Stimulated activated CD4-positive, alpha-beta T cell treated with anti-CD3 and anti-CD28 coated beads, Interleukin-1b, Interleukin-23, amount 100 ng/mL, for 4 hours (primary cell): ENCODE data around the gene CPEB3.

Experiments
- DNase-seq, 2 donors: peaks; one replicate each; pipeline ENCODE4 v3.0.0-alpha.2; 2020; ENCODE audit warnings: low read depth in 2 of 2

The CPEB3 gene

GRCh38 chr10:92103376-92104090 lies 187.3 kb downstream of the CPEB3 start:
- no peak for DNase-seq

- DNase-seq: no peak
These were observed 188.2 kb downstream of the CPEB3 start for GRCh38 chr10:92102601-92103213.

- no peak for DNase-seq
These were observed 195.9 kb downstream of the CPEB3 start for GRCh38 chr10:92094960-92095359.

GRCh38 chr10:92091965-92092364 lies 198.9 kb downstream of the CPEB3 start:
- no peak for DNase-seq

GRCh38 chr10:92087750-92088395 lies 203.0 kb downstream of the CPEB3 start:
- peak; percentile 12 to 15 for DNase-seq

GRCh38 chr10:92082583-92083280 lies 208.1 kb downstream of the CPEB3 start:
- DNase-seq: no peak

- DNase-seq: no peak
These were observed 209.2 kb downstream of the CPEB3 start for GRCh38 chr10:92081641-92082040.

- DNase-seq: no peak
These were observed 210.6 kb downstream of the CPEB3 start for GRCh38 chr10:92080244-92080643.

- DNase-seq: no peak
These were observed 211.9 kb downstream of the CPEB3 start for GRCh38 chr10:92079003-92079402.

- no peak for DNase-seq
These were observed 214.2 kb downstream of the CPEB3 start for GRCh38 chr10:92076722-92077121.

GRCh38 chr10:92075829-92076228 lies 215.0 kb downstream of the CPEB3 start:
- no peak for DNase-seq

- no peak for DNase-seq
These were observed 216.6 kb downstream of the CPEB3 start for GRCh38 chr10:92074126-92074887.

- DNase-seq: no peak
These were observed 222.0 kb downstream of the CPEB3 start for GRCh38 chr10:92068900-92069299.

GRCh38 chr10:92066386-92066785 lies 224.5 kb downstream of the CPEB3 start:
- DNase-seq: no peak

- no peak for DNase-seq
These were observed 226.4 kb downstream of the CPEB3 start for GRCh38 chr10:92064506-92064905.

- DNase-seq: no peak
These were observed 228.6 kb downstream of the CPEB3 start for GRCh38 chr10:92062273-92062672.

- no peak for DNase-seq
These were observed 236.1 kb downstream of the CPEB3 start for GRCh38 chr10:92054807-92055206.

- no peak for DNase-seq
These were observed 238.1 kb downstream of the CPEB3 start for GRCh38 chr10:92052741-92053140.

GRCh38 chr10:92052088-92052487 lies 238.8 kb downstream of the CPEB3 start:
- DNase-seq: no peak

- no peak for DNase-seq
These were observed 243.7 kb downstream of the CPEB3 start for GRCh38 chr10:92047215-92047614.

- DNase-seq: no peak
These were observed 245.2 kb downstream of the CPEB3 start for GRCh38 chr10:92045641-92046106.

- no peak for DNase-seq
These were observed 248.3 kb downstream of the CPEB3 start for GRCh38 chr10:92042541-92042940.
